HepG2 (cell line): Measurements from ENCODE around the gene TRIM2. TPM values are rescaled to one million over a fixed set of nuclear protein-coding genes. Genes with fewer than 3 reads are reported as not detected.

Source experiments
- BCL6 ChIP-seq: IDR thresholded peaks from 2 replicates; pipeline ENCODE4 v1.6.1; 2016; ENCODE audit warnings: missing genetic modification reagents, missing compliant biosample characterization
- GFI1 ChIP-seq: sonication (generic); formaldehyde crosslinking; IDR thresholded peaks from 2 replicates; pipeline ENCODE4 v1.5.0; 2020; ENCODE audit warnings: missing genetic modification reagents, mild to moderate bottlenecking, borderline replicate concordance
- HNF4A ChIP-seq: sonication (generic); formaldehyde crosslinking; IDR thresholded peaks from 2 replicates; pipeline ENCODE4 v1.4.0; 2020; ENCODE audit warnings: missing genetic modification reagents
- NFIC ChIP-seq: IDR thresholded peaks from 2 replicates; pipeline ENCODE4 v1.6.1; 2012; ENCODE audit warnings: mild to moderate bottlenecking, low read length, inconsistent platforms
- PPARG ChIP-seq: conservative IDR thresholded peaks from 2 replicates; pipeline ENCODE4 v1.6.1; 2016; ENCODE audit warnings: missing biosample characterization, missing genetic modification reagents
- SAP130 ChIP-seq: IDR thresholded peaks from 2 replicates; pipeline ENCODE4 v1.6.1; 2016; ENCODE audit warnings: low read depth
- SOX13 ChIP-seq, 3 experiments: fragments of 450-650 bp in 1 of 3; sonication (generic) in 1 of 3; formaldehyde crosslinking in 1 of 3; IDR thresholded peaks in 2 of 3; conservative IDR thresholded peaks in 1 of 3; 2 replicates each; pipeline versions ENCODE4 v1.5.0 to v1.6.1; 2016 to 2020; ENCODE audit warnings: antibody characterized with exemption in 1 of 3, mild to moderate bottlenecking in 1 of 3, missing compliant biosample characterization in 1 of 3, missing genetic modification reagents in 1 of 3, moderate library complexity in 1 of 3
- SOX6 ChIP-seq, 2 experiments: fragments of 450-650 bp in 1 of 2; sonication (generic) in 1 of 2; formaldehyde crosslinking in 1 of 2; IDR thresholded peaks; 2 replicates each; pipeline versions ENCODE4 v1.4.0 to v1.6.1; 2017 to 2020; ENCODE audit warnings: antibody characterized with exemption in 1 of 2, mild to moderate bottlenecking in 1 of 2, missing genetic modification reagents in 1 of 2
- polyA plus RNA-seq, 8 experiments: library from polyadenylated mRNA; depleted of rRNA in 3 of 8; stranded (reverse) in 7 of 8; unstranded in 1 of 8; fragments of >200 nt; fragmentation: Illumina TruSeq in 4 of 8; extraction: Trizol in 4 of 8; gene quantifications; 2 replicates each; pipeline versions ENCODE4 v1.2.1 to v1.2.3, GENCODE V29; 2011 to 2016; ENCODE audit warnings: low read depth in 4 of 8, missing spikeins in 1 of 8, mixed read lengths in 1 of 8; ENCODE audit not compliant: insufficient read depth in 1 of 8
- total RNA-seq, 5 experiments: library from RNA; depleted of rRNA; stranded (reverse); fragments of >200 nt; fragmentation: Illumina TruSeq; extraction: Trizol; gene quantifications; 2 replicates each; pipeline ENCODE4 v1.2.3, GENCODE V29; 2016; ENCODE audit warnings: low read depth in 1 of 5
- TF ChIP-seq, protein P1 (sequence below): sonication (generic); formaldehyde crosslinking; IDR thresholded peaks from 2 replicates; pipeline ENCODE4 v1.5.1; 2020; ENCODE audit warnings: mild to moderate bottlenecking, missing genetic modification reagents, borderline replicate concordance

Gene TRIM2
- total and polyA plus RNA-seq, 2 of the 13 experiments (the other 11 are each of a cell fraction or from before 2014, with no cell fraction given): 2.1 to 4.2 TPM

DNA sequence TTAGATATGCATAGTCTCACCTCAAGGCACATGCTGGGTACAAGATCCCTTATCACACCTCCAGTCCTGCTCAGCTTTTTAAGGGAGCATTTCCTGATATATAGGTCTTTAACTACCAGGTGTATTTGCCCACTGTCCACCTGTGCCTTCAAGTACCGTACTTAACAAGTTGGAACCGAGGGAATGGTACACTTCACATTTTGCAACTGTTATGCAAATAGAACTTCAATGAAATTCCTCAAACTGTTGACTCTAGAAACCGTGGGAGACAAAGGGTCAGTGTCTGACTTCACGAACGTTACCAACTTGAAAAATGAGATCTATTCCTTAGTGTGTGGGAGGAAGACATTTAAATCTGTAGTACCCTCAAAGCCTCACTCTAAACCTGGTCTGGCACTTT lies 5.2 kb downstream of the TRIM2 start (continued):
- peak; percentile 35; the same call in 1 of the 2 replicates for TF ChIP-seq HNF4A (CRISPR knock-in tag)
- TF ChIP-seq GFI1 (CRISPR knock-in tag): 0 out of 2 replicates have a peak, but pooled peaks have one; percentile 37
- peak; percentile 52; the same call in 1 of the 2 replicates for TF ChIP-seq SOX13 (IDR thresholded peaks at IDR 0.05)
- TF ChIP-seq SOX13 (CRISPR knock-in tag; conservative IDR thresholded peaks at IDR 0.05 in 1 of 2, IDR thresholded peaks at IDR 0.05 in 1 of 2): peak in 1 of 2 experiments; percentile 81; a peak in 2 of 4 replicates
- peak; percentile 45; the same call in 1 of the 2 replicates for TF ChIP-seq SAP130 (CRISPR knock-in tag)
- peak; percentile 32; the same call in 1 of the 2 replicates for TF ChIP-seq NFIC
- TF ChIP-seq PPARG (CRISPR knock-in tag): no peak
- TF ChIP-seq BCL6 (CRISPR knock-in tag): peak; percentile 93
- TF ChIP-seq, protein P1, sequence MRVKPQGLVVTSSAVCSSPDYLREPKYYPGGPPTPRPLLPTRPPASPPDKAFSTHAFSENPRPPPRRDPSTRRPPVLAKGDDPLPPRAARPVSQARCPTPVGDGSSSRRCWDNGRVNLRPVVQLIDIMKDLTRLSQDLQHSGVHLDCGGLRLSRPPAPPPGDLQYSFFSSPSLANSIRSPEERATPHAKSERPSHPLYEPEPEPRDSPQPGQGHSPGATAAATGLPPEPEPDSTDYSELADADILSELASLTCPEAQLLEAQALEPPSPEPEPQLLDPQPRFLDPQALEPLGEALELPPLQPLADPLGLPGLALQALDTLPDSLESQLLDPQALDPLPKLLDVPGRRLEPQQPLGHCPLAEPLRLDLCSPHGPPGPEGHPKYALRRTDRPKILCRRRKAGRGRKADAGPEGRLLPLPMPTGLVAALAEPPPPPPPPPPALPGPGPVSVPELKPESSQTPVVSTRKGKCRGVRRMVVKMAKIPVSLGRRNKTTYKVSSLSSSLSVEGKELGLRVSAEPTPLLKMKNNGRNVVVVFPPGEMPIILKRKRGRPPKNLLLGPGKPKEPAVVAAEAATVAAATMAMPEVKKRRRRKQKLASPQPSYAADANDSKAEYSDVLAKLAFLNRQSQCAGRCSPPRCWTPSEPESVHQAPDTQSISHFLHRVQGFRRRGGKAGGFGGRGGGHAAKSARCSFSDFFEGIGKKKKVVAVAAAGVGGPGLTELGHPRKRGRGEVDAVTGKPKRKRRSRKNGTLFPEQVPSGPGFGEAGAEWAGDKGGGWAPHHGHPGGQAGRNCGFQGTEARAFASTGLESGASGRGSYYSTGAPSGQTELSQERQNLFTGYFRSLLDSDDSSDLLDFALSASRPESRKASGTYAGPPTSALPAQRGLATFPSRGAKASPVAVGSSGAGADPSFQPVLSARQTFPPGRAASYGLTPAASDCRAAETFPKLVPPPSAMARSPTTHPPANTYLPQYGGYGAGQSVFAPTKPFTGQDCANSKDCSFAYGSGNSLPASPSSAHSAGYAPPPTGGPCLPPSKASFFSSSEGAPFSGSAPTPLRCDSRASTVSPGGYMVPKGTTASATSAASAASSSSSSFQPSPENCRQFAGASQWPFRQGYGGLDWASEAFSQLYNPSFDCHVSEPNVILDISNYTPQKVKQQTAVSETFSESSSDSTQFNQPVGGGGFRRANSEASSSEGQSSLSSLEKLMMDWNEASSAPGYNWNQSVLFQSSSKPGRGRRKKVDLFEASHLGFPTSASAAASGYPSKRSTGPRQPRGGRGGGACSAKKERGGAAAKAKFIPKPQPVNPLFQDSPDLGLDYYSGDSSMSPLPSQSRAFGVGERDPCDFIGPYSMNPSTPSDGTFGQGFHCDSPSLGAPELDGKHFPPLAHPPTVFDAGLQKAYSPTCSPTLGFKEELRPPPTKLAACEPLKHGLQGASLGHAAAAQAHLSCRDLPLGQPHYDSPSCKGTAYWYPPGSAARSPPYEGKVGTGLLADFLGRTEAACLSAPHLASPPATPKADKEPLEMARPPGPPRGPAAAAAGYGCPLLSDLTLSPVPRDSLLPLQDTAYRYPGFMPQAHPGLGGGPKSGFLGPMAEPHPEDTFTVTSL (CRISPR knock-in tag): peak; percentile 55; the same call in 1 of the 2 replicates
- no peak for TF ChIP-seq SOX6 (IDR thresholded peaks at IDR 0.05)
- TF ChIP-seq SOX6 (CRISPR knock-in tag; IDR thresholded peaks at IDR 0.05): peak; percentile 81
